Heart right ventricle (tissue), 16 donors: Measurements from ENCODE around the gene ANKFY1. TPM values are rescaled to one million over a fixed set of nuclear protein-coding genes. Genes with fewer than 3 reads are reported as not detected.

Experiments used
- ATAC-seq, 8 donors: fragments of 200-7000 bp; cut with Tn5 transposase; one replicate each; pipeline ENCODE4 v1.9.1; 2020; ENCODE audit warnings: mild to moderate bottlenecking in 8 of 8, moderate library complexity in 8 of 8, moderate number of reproducible peaks in 1 of 8
- DNase-seq, 2 donors: peaks; one replicate each; pipeline ENCODE4 v3.0.0-alpha.2; 2020
- H3K27ac ChIP-seq, 10 donors: fragments of 200-600 bp; sonication (generic) in 2 of 10; one replicate each; pipeline versions ENCODE4 v1.5.0 to v1.8.0; 2020 to 2022; ENCODE audit warnings: mild to moderate bottlenecking in 3 of 10
- H3K27me3 ChIP-seq, 7 donors: fragments of 200-600 bp; one replicate each; pipeline ENCODE4 v1.8.0; 2021 to 2022; ENCODE audit warnings: mild to moderate bottlenecking in 2 of 7
- H3K36me3 ChIP-seq, 9 donors: fragments of 200-600 bp; sonication (generic) in 1 of 9; one replicate each; pipeline versions ENCODE4 v1.5.0 to v1.8.0; 2020 to 2022; ENCODE audit warnings: mild to moderate bottlenecking in 2 of 9
- H3K4me1 ChIP-seq, 9 donors: fragments of 200-600 bp; sonication (generic) in 1 of 9; one replicate each; pipeline versions ENCODE4 v1.5.0 to v1.8.0; 2020 to 2022; ENCODE audit warnings: mild to moderate bottlenecking in 4 of 9
- H3K4me3 ChIP-seq, 10 donors: fragments of 200-600 bp; sonication (generic) in 2 of 10; one replicate each; pipeline versions ENCODE4 v1.5.0 to v1.8.0; 2020 to 2022; ENCODE audit warnings: mild to moderate bottlenecking in 7 of 10, moderate library complexity in 2 of 10
- H3K9me3 ChIP-seq, 11 donors: fragments of 200-600 bp in 10 of 11; sonication (generic) in 2 of 11; one replicate each; pipeline versions ENCODE4 v1.5.0 to v1.8.0; 2013 to 2022; ENCODE audit warnings: mild to moderate bottlenecking in 2 of 11, control low read depth in 1 of 11, moderate library complexity in 1 of 11
- CTCF ChIP-seq, 9 donors: fragments of 200-600 bp; sonication (generic) in 2 of 9; IDR thresholded peaks; one replicate each; pipeline versions ENCODE4 v1.5.0 to v1.8.0; 2021 to 2022; ENCODE audit warnings: antibody characterized with exemption in 9 of 9, mild to moderate bottlenecking in 5 of 9, moderate library complexity in 1 of 9
- WGBS, 2 donors: extraction: QIAGEN DNeasy Blood & Tissue Kit; methylation state at CpG; one replicate each; pipeline ENCODE4 v1.1.7; 2013; ENCODE audit warnings: inconsistent platforms in 1 of 2; 5-methylcytosine and 5-hydroxymethylcytosine counted together
- intact Hi-C, 10 donors: fragments of 100-400 bp; cut with DNase I; formaldehyde crosslinking; loops; one replicate each; pipeline versions ENCODE4 v1.11.1 to v1.14.2; 2022
- polyA plus RNA-seq, 2 donors: library from polyadenylated mRNA; stranded (reverse); fragments of 200-250 nt; gene quantifications; one replicate each; pipeline ENCODE4 v1.2.3, GENCODE V29; 2013
- total RNA-seq, 10 donors: library from RNA; stranded (reverse); fragmentation: NEBNext Ultra II Directional in 3 of 10; extraction: Animal tissue kit (Norgen Biotek cat#: 25700) in 3 of 10; gene quantifications; one replicate each; pipeline versions ENCODE4 v1.2.1 to v1.2.4, GENCODE V29; 2021 to 2023
- donor health status: Arrhythmogenic right ventricular cardiomyopathy.
- donor health status: ischemic (EF 13 %, LVEDD 7.1; RV severe dilation, severe dysfunction).
- donor health status: healthy with polysubstance abuse.
- donor health status: DM: no; HTN: yes; CAD: no.
- donor health status: DM: no; HTN: no; CAD: no.
- donor health status: ischemic (EF 25% LVEDD 6.9; RV normal size, moderate dysfunction).
- donor health status: ischemic (EF 25% LVEDD 5.7; RV mildly dilated, moderate dysfunction).
- donor health status: healthy.
- donor health status: DM: yes; HTN: yes; CAD: no.
- donor health status: Ischemic cardiomyopathy.
- donor health status: ischemic (EF 35%, LVEDD 5.7; RV mildly dilated, moderate dysfunction).
- donor health status: nonischemic (EF 11% LVEDD 7.7; RV severe dilation, severe dysfunction).
- donor health status: DM: yes; HTN: yes; CAD: no.
- donor health status: PGD.
- donor health status: ischemic (EF 29% LVEDD 5.4; RV normal size, mild dysfunction).
- donor health status: nonischemic (EF 23%, LVEDD 6.1; RV moderate dilation, normal function).

The ANKFY1 gene
- total and polyA plus RNA-seq, 12 donors = 8.6 to 34.4 (median 24.0) TPM

- Histone ChIP-seq H3K9me3 (no peaks in the 10 kb centered on the region), H3K36me3 (peaks cover 0 to 98% (median 46%) of the 10 kb centered on the region in 9 donors), H3K4me3 (no peak overlapping the region), H3K27ac (no peak overlapping the region), H3K27me3 (no peaks in the 10 kb centered on the region), H3K4me1 (peaks cover 0 to 13% (median 0%) of the 10 kb centered on the region in 9 donors)
- TF ChIP-seq CTCF (IDR thresholded peaks at IDR 0.05) = no peak
- 56 to 59% methylated on average over 4 of the region's 4 CpGs for WGBS, 2 donors
- intact Hi-C loops = no loop called here
- ATAC-seq (peak in 2 of 8 donors; percentile 27 to 61), DNase-seq (no peak)
These were observed 144.5 kb downstream of the ANKFY1 start for GRCh38 chr17:4119299-4119698.

- WGBS, 2 donors = 76 to 84% methylated on average over 8 of the region's 8 CpGs
These were observed 145.6 kb downstream of the ANKFY1 start for GRCh38 chr17:4118015-4118743.

GRCh38 chr17:4116516-4116915, 147.3 kb downstream of the ANKFY1 start:
- intact Hi-C loops = no loop called here
- DNase-seq = no peak

More at GRCh38 chr17:4118015-4118743, 145.6 kb downstream of the ANKFY1 start:
- Histone ChIP-seq H3K27ac (no peak overlapping the region), H3K36me3 (peaks cover 0 to 100% (median 52%) of the 10 kb centered on the region in 9 donors), H3K9me3 (no peaks in the 10 kb centered on the region), H3K4me3 (no peak overlapping the region), H3K27me3 (no peaks in the 10 kb centered on the region), H3K4me1 (peaks cover 0 to 13% (median 0%) of the 10 kb centered on the region in 9 donors)
- intact Hi-C loops = no loop called here
- DNase-seq (no peak), ATAC-seq (no peak)
- no peak for TF ChIP-seq CTCF (IDR thresholded peaks at IDR 0.05)

More at GRCh38 chr17:4116516-4116915, 147.3 kb downstream of the ANKFY1 start:
- 72 to 92% methylated on average over 4 of the region's 4 CpGs for WGBS, 2 donors
- Histone ChIP-seq H3K27me3 (no peaks in the 10 kb centered on the region), H3K9me3 (no peaks in the 10 kb centered on the region), H3K4me3 (no peak overlapping the region), H3K27ac (no peak overlapping the region), H3K36me3 (peaks cover 0 to 100% (median 54%) of the 10 kb centered on the region in 9 donors), H3K4me1 (peaks cover 0 to 13% (median 0%) of the 10 kb centered on the region in 9 donors)
- no peak for ATAC-seq
- no peak for TF ChIP-seq CTCF (IDR thresholded peaks at IDR 0.05)

Other genes starting within 250 kb of the ANKFY1 start
- gene ZZEF1, start 120.9 kb downstream of the ANKFY1 start, total RNA-seq = 10 to 100 TPM; 29.6 to 39.3 (median 34.3) TPM
- 10 to 100 TPM in 1 of 2 donors, 1 to 10 TPM in 1; 7.1 to 16.8 TPM for gene ZZEF1, start 120.9 kb downstream of the ANKFY1 start, polyA plus RNA-seq
- 10 to 100 TPM in 5 of 10 donors, 1 to 10 TPM in 5; 7.2 to 13.4 (median 9.8) TPM for gene CYB5D2, start 120.8 kb downstream of the ANKFY1 start, total RNA-seq
- gene CYB5D2, start 120.8 kb downstream of the ANKFY1 start, polyA plus RNA-seq = 10 to 100 TPM in 1 of 2 donors, 1 to 10 TPM in 1; 6.9 to 11.6 TPM
- 100 to 1,000 TPM in 6 of 10 donors, 10 to 100 TPM in 4; 82.1 to 119 (median 104) TPM for gene UBE2G1, start 102.7 kb upstream of the ANKFY1 start, total RNA-seq
- gene UBE2G1, start 102.7 kb upstream of the ANKFY1 start, polyA plus RNA-seq = 10 to 100 TPM; 14.9 to 41.1 TPM
- gene SPNS3, start 170.0 kb upstream of the ANKFY1 start, total RNA-seq = 1 to 10 TPM in 5 of 10 donors, under 1 TPM in 4, not detected in 1; 0.22 to 4.2 (median 1.3) TPM
- gene SPNS3, start 170.0 kb upstream of the ANKFY1 start, polyA plus RNA-seq = under 1 TPM; 0.13 to 0.59 TPM
- 10 to 100 TPM in 4 of 10 donors, 1 to 10 TPM in 6; 4.5 to 19.9 (median 8.9) TPM for gene SPNS2, start 234.9 kb upstream of the ANKFY1 start, total RNA-seq
- gene SPNS2, start 234.9 kb upstream of the ANKFY1 start, polyA plus RNA-seq = 10 to 100 TPM; 22.0 to 27.7 TPM